Measurements from ENCODE around the gene GPR89B. TPM values are rescaled to one million over a fixed set of nuclear protein-coding genes. Genes with fewer than 3 reads are reported as not detected.
A peak's percentile ranks its signal among the peaks of the same experiment; 100 is the strongest.
"Not testable (repeated sequence)": the region's sequence is repeated elsewhere in the genome, so short reads cannot be mapped to it uniquely, and the experiment has no call there.

GPR89B gene
- polyA plus RNA-seq, 1 donor from 2014 or later = 54.7 TPM

DNA sequence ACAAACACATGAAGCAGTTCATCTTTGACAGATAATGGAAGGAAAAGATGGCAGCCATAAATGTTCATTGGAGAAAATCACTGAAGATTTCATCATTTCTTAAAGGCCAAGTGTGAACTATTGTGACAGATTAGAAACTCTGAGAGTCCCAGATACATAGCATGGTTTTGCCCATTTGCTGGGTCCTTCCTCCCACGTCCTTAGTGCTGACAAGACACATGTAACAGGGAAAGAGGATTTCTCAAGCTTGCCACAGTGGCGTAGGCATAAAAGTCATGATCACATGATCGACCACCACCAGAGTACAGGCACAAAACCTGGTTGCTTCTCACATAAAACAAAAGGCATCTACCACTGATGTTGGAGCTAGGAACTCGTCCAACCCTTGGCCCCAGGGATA is 98.8 kb downstream of the GPR89B start:
- not testable (repeated sequence) for H3K36me3 ChIP-seq (ENCODE audit: insufficient read depth, low read length)

DNA sequence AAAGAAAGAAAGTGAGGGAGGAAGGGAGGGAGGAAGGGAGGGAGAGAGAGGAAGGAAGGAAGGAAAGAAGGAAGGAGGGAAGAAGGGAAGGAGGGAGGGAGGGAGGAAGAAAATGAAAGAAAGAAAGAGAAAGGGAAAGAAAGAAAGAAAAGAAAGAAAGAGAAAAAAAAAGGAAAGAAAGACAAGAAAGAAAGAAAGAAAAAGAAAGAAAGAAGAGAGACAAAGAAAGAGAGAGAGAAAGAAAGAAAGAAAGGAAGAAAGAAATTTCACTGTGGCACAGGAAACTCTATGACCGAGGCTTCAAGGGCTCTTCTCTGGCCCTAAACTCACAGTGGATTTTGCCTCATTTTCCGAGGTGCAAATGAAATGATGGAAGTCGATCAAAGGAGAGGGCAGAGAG is 104.0 kb downstream of the GPR89B start:
- not testable (repeated sequence) for H3K9ac ChIP-seq (ENCODE audit: low read length); H3K4me2 ChIP-seq (ENCODE audit: low read length); H3K36me3 ChIP-seq (ENCODE audit: insufficient read depth, low read length); H3K27ac ChIP-seq (ENCODE audit: low read length); H3K9me2 ChIP-seq (ENCODE audit: insufficient read depth, low read length); H2AFZ ChIP-seq (ENCODE audit: low read depth, low read length); H3F3A ChIP-seq (ENCODE audit: insufficient read depth, low read length, poor library complexity, severe bottlenecking); H4K20me1 ChIP-seq (ENCODE audit: insufficient read depth); H3K4me3 ChIP-seq (ENCODE audit: low read length); H3K79me2 ChIP-seq (replicated peaks; ENCODE audit: insufficient read depth, low read length); H3K9me3 ChIP-seq (ENCODE audit: low read length); H3K27me3 ChIP-seq (ENCODE audit: insufficient read depth, low read depth, low read length)

More for the DNA sequence above, 98.8 kb downstream of the GPR89B start:
- not testable (repeated sequence) for H3K27ac ChIP-seq (ENCODE audit: low read length); H2AFZ ChIP-seq (ENCODE audit: low read depth, low read length); H3K79me2 ChIP-seq (replicated peaks; ENCODE audit: insufficient read depth, low read length); H4K20me1 ChIP-seq (ENCODE audit: insufficient read depth); H3K9me2 ChIP-seq (ENCODE audit: insufficient read depth, low read length); H3F3A ChIP-seq (ENCODE audit: insufficient read depth, low read length, poor library complexity, severe bottlenecking); H3K9ac ChIP-seq (ENCODE audit: low read length); H3K9me3 ChIP-seq (ENCODE audit: low read length); H3K27me3 ChIP-seq (ENCODE audit: insufficient read depth, low read depth, low read length); H3K4me2 ChIP-seq (ENCODE audit: low read length); H3K4me3 ChIP-seq (ENCODE audit: low read length)

DNA sequence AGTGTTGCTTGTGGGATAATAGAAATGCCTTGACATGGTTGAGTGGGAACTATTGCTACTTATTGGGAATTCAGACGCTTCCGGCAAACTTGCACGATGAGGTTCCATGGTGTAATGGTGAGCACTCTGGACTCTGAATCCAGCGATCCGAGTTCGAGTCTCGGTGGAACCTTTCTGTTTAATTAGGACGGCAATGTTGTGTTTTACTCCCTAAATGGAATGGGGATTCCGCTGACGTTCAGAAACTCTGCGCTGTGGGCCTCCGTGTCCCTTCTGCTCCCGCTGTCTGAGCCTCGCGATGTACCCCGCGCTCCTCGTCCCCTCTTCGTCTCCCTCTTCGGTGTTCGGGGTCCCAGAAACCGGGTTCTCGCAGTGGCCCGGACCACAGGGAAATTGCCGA is 104.5 kb downstream of the GPR89B start:
- H3K4me2 ChIP-seq (ENCODE audit: low read length); H3K9ac ChIP-seq (ENCODE audit: low read length); H3K27ac ChIP-seq (ENCODE audit: low read length); H3K79me2 ChIP-seq (replicated peaks; ENCODE audit: insufficient read depth, low read length); H2AFZ ChIP-seq (ENCODE audit: low read depth, low read length); H3K36me3 ChIP-seq (ENCODE audit: insufficient read depth, low read length); H3K4me3 ChIP-seq (ENCODE audit: low read length); H4K20me1 ChIP-seq (ENCODE audit: insufficient read depth); H3K9me3 ChIP-seq (ENCODE audit: low read length); H3F3A ChIP-seq (ENCODE audit: insufficient read depth, low read length, poor library complexity, severe bottlenecking); H3K9me2 ChIP-seq (ENCODE audit: insufficient read depth, low read length): not testable (repeated sequence)
- H3K27me3 ChIP-seq (ENCODE audit: insufficient read depth, low read depth, low read length) = peaks cover 11% of the 10 kb centered on the region

DNA sequence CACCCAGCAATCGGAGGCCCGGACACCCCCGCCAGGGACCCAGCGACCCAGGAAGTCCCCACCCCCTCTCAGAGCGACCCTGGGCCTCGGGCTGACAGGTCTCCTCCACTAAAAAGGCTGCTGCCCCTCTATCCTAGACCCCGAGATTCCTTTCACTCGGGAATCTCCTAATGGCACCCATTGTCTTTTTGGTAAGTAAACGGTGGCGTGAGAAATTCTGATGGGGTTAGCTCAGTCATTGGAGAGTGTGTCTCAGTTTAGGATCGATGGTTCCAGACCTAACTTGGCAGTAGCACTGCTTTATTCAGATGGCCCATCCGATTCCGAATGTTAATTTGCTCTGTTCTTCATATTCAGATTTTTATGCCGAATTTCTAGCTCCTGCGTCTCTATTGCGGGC is 104.9 kb downstream of the GPR89B start:
- peaks cover 11% of the 10 kb centered on the region for H3K27me3 ChIP-seq (ENCODE audit: insufficient read depth, low read depth, low read length)
- not testable (repeated sequence) for H3K36me3 ChIP-seq (ENCODE audit: insufficient read depth, low read length); H3F3A ChIP-seq (ENCODE audit: insufficient read depth, low read length, poor library complexity, severe bottlenecking); H3K9ac ChIP-seq (ENCODE audit: low read length); H3K4me3 ChIP-seq (ENCODE audit: low read length); H3K9me2 ChIP-seq (ENCODE audit: insufficient read depth, low read length); H4K20me1 ChIP-seq (ENCODE audit: insufficient read depth); H3K27ac ChIP-seq (ENCODE audit: low read length); H3K79me2 ChIP-seq (replicated peaks; ENCODE audit: insufficient read depth, low read length); H3K4me2 ChIP-seq (ENCODE audit: low read length); H2AFZ ChIP-seq (ENCODE audit: low read depth, low read length); H3K9me3 ChIP-seq (ENCODE audit: low read length)

DNA sequence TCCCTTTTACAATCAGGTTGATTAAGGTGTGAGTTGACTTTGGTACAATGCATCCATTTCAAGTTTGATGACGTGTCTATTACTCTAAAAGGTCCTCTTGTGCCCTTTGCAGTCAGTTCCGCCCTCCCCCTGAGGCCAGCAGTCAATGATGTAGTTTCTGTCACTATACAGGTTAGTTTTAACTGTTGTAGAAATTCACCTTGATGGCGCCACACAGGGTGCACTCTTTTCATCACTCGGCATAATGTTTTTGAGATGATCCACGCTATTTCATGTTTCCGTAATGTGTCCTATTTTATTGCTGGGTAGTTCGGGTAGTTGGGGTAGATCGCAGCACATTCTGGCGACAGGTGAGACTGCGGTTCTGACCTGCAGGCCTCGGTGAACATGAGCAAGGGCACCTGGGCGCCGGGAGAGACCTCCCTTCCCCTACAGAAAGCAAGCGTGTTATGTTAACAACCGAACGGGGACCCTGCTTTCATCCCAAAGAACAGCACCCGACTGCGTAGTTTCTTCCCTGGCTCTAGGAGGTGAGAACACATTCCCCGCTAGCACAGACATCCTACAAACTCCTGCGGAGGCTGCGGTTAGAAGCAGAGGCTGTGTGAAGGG is 109.7 kb downstream of the GPR89B start:
- H3K9me2 ChIP-seq (ENCODE audit: insufficient read depth, low read length); H3K36me3 ChIP-seq (ENCODE audit: insufficient read depth, low read length); H2AFZ ChIP-seq (ENCODE audit: low read depth, low read length); H3F3A ChIP-seq (ENCODE audit: insufficient read depth, low read length, poor library complexity, severe bottlenecking); H3K9ac ChIP-seq (ENCODE audit: low read length); H4K20me1 ChIP-seq (ENCODE audit: insufficient read depth); H3K27ac ChIP-seq (ENCODE audit: low read length); H3K9me3 ChIP-seq (ENCODE audit: low read length); H3K4me2 ChIP-seq (ENCODE audit: low read length); H3K79me2 ChIP-seq (replicated peaks; ENCODE audit: insufficient read depth, low read length): not testable (repeated sequence)
- Histone ChIP-seq H3K27me3 (ENCODE audit: insufficient read depth, low read depth, low read length) (peaks cover 11% of the 10 kb centered on the region), H3K4me3 (ENCODE audit: low read length) (peak overlapping the region; percentile 43)

DNA sequence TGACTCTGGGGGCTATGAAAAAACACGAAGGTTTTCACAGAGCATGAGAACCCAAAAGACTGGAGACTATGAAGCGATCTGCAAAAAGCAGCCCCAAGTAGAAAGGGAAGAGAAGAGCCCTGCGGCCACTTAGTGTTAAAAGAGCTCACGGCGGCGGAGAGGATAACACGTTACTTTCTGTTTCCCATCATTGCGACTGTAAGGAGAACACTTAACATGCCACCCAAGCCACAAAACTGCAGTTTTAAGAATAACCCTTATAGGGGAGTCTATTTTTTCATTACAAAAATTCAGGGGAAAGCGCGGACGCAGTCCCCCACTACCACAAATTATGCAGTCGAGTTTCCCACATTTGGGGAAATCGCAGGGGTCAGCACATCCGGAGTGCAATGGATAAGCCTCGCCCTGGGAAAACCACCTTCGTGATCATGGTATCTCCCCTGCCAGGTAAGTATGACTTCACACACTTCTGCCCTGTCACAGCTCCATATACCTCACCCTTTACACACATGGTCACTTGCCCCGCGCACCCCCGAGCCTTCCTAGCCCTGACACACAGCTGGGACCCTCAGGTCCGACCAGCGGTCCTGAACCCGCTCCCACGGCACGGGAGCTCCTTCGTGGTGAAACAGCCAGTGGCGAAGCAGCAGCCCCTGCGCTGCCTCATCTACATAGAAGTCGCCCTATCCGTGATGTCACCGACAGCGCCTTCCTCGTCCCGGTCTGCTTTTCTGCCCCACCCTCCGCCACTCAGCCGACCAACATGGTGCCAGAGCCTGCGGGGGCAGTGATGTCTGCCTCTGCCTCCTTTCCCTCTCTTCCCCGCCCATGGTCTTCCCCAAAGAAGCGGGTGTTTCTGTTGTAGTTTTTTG is 110.5 kb downstream of the GPR89B start:
- H3K27ac ChIP-seq (ENCODE audit: low read length); H3K9ac ChIP-seq (ENCODE audit: low read length); H4K20me1 ChIP-seq (ENCODE audit: insufficient read depth); H3K9me2 ChIP-seq (ENCODE audit: insufficient read depth, low read length); H3K9me3 ChIP-seq (ENCODE audit: low read length); H3F3A ChIP-seq (ENCODE audit: insufficient read depth, low read length, poor library complexity, severe bottlenecking); H2AFZ ChIP-seq (ENCODE audit: low read depth, low read length); H3K4me2 ChIP-seq (ENCODE audit: low read length); H3K79me2 ChIP-seq (replicated peaks; ENCODE audit: insufficient read depth, low read length); H3K36me3 ChIP-seq (ENCODE audit: insufficient read depth, low read length): not testable (repeated sequence)
- peaks cover 11% of the 10 kb centered on the region for H3K27me3 ChIP-seq (ENCODE audit: insufficient read depth, low read depth, low read length)
- H3K4me3 ChIP-seq (ENCODE audit: low read length) = peak overlapping the region; percentile 43
